ENCODE results near the gene PDE6D.

DNA sequence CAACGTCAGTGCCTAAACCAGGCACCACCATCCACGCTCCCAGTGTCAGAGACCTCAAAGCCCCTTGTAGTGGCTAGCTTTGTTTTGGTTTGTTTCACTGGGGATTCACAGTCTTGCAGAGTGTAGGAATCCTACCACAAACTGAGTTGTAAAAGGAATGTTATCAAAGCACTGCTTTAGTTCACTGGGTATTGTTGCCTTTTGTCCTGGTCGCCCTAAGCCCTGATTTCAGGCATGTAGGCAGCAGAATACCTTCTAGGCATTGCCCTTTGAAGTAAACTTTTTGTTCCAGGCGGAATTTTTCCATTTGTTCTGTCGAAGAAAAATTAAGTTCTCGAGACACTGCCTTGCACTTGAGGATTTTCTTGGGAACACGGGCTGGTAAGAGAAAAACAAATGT is 43.3 kb downstream of the PDE6D start:
- TF ChIP-seq, protein P1, sequence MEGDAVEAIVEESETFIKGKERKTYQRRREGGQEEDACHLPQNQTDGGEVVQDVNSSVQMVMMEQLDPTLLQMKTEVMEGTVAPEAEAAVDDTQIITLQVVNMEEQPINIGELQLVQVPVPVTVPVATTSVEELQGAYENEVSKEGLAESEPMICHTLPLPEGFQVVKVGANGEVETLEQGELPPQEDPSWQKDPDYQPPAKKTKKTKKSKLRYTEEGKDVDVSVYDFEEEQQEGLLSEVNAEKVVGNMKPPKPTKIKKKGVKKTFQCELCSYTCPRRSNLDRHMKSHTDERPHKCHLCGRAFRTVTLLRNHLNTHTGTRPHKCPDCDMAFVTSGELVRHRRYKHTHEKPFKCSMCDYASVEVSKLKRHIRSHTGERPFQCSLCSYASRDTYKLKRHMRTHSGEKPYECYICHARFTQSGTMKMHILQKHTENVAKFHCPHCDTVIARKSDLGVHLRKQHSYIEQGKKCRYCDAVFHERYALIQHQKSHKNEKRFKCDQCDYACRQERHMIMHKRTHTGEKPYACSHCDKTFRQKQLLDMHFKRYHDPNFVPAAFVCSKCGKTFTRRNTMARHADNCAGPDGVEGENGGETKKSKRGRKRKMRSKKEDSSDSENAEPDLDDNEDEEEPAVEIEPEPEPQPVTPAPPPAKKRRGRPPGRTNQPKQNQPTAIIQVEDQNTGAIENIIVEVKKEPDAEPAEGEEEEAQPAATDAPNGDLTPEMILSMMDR (IDR thresholded peaks at IDR 0.05), result no peak
- TF ChIP-seq POLR2A (IDR thresholded peaks at IDR 0.05), result no peak
